22Rv1 (cell line): ENCODE results near the gene NFIA.

Experiments
- ZFX ChIP-seq: fragments of 450-650 bp; IDR thresholded peaks from 2 replicates; pipeline ENCODE4 v1.6.1; 2017; ENCODE audit warnings: antibody characterized with exemption, borderline replicate concordance
- TF ChIP-seq, protein P1 (sequence below): fragments of 450-650 bp; IDR thresholded peaks from 2 replicates; pipeline ENCODE4 v1.5.1; 2017; ENCODE audit warnings: mild to moderate bottlenecking

- TF ChIP-seq, protein P1, sequence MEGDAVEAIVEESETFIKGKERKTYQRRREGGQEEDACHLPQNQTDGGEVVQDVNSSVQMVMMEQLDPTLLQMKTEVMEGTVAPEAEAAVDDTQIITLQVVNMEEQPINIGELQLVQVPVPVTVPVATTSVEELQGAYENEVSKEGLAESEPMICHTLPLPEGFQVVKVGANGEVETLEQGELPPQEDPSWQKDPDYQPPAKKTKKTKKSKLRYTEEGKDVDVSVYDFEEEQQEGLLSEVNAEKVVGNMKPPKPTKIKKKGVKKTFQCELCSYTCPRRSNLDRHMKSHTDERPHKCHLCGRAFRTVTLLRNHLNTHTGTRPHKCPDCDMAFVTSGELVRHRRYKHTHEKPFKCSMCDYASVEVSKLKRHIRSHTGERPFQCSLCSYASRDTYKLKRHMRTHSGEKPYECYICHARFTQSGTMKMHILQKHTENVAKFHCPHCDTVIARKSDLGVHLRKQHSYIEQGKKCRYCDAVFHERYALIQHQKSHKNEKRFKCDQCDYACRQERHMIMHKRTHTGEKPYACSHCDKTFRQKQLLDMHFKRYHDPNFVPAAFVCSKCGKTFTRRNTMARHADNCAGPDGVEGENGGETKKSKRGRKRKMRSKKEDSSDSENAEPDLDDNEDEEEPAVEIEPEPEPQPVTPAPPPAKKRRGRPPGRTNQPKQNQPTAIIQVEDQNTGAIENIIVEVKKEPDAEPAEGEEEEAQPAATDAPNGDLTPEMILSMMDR = no peak
- TF ChIP-seq ZFX = no peak
Measured at GRCh38 chr1:61094677-61095469, 12.5 kb downstream of the NFIA start.
